Bronchial epithelial cell (primary cell): Measurements from ENCODE around the gene LPAR3. TPM values are rescaled to one million over a fixed set of nuclear protein-coding genes. Genes with fewer than 3 reads are reported as not detected.
A peak's percentile ranks its signal among the peaks of the same experiment; 100 is the strongest.

Experiments
- DNase-seq: peaks from one replicate; pipeline ENCODE4 v3.0.0-alpha.2; 2010; ENCODE audit warnings: low read depth
- FAIRE-seq: peaks from 2 replicates; lab custom pipeline; 2011; peaks lifted over from hg19 to GRCh38; lab: Jason Lieb, UNC
- H3K27me3 ChIP-seq: 2 replicates; pipeline ENCODE4 v1.5.1; 2011; ENCODE audit warnings: low read length; ENCODE audit not compliant: control insufficient read depth, insufficient read depth
- H3K36me3 ChIP-seq: 2 replicates; pipeline ENCODE4 v1.5.1; 2011; ENCODE audit warnings: low read length; ENCODE audit not compliant: control insufficient read depth, insufficient read depth
- H3K4me3 ChIP-seq: 2 replicates; pipeline ENCODE4 v1.5.1; 2011; ENCODE audit warnings: mild to moderate bottlenecking, low read depth, low read length, control low read depth
- total RNA-seq: library from RNA; depleted of rRNA; stranded (reverse); fragments of >200 nt; gene quantifications from 2 replicates; pipeline ENCODE4 v1.2.1, GENCODE V29; 2014
- TF ChIP-seq, protein P1 (sequence below): IDR thresholded peaks from 2 replicates; pipeline ENCODE4 v1.5.1; 2011; ENCODE audit warnings: mild to moderate bottlenecking, moderate library complexity, low read length, control low read depth, inconsistent platforms; ENCODE audit not compliant: insufficient read depth, severe bottlenecking

The LPAR3 gene
- total RNA-seq, 1 donor from 2014 or later: 104 TPM

DNA sequence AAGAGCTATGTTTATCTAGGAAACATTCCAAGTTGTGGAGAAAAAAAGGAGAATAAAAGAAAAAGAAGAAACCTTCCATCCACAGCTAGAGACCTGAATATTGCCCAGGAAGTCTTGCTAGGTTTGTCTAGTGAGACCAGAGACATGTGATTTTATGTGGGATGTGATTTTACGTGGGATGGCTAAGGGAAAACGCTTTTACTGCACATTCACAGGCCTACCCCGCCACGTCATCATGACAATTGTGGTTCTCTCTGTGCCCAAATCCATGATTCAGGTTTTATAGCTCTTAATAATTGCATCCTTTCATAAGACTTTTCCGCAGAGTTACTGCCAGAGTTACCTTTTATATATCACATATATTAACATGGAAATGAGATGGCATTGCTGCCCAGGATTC, 116.4 kb downstream of the LPAR3 start:
- FAIRE-seq (no peak), DNase-seq (peak; percentile 28)
- Histone ChIP-seq H3K36me3 (no peaks in the 10 kb centered on the region), H3K4me3 (no peak overlapping the region), H3K27me3 (no peaks in the 10 kb centered on the region)
- TF ChIP-seq, protein P1, sequence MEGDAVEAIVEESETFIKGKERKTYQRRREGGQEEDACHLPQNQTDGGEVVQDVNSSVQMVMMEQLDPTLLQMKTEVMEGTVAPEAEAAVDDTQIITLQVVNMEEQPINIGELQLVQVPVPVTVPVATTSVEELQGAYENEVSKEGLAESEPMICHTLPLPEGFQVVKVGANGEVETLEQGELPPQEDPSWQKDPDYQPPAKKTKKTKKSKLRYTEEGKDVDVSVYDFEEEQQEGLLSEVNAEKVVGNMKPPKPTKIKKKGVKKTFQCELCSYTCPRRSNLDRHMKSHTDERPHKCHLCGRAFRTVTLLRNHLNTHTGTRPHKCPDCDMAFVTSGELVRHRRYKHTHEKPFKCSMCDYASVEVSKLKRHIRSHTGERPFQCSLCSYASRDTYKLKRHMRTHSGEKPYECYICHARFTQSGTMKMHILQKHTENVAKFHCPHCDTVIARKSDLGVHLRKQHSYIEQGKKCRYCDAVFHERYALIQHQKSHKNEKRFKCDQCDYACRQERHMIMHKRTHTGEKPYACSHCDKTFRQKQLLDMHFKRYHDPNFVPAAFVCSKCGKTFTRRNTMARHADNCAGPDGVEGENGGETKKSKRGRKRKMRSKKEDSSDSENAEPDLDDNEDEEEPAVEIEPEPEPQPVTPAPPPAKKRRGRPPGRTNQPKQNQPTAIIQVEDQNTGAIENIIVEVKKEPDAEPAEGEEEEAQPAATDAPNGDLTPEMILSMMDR: no peak

DNA sequence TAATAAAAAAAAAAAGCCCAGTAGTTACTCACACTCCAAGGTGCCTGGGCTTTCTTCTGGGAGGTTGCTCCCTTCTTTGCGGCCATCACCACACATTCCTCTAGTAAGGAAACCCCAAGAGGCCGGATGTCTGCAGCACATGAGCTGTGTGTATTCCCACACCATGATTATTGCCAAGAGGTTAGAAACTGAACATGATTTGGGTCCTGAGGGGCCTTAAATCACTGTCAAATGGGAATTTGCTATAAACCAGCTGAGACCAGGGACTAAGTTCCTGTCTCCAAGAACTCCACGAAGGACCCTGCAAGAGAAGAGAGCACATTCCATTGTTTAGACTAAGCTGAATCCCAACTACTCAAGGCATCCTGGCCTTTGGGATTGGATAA, 117.5 kb downstream of the LPAR3 start:
- FAIRE-seq (no peak), DNase-seq (no peak)
- Histone ChIP-seq H3K36me3 (no peaks in the 10 kb centered on the region), H3K27me3 (no peaks in the 10 kb centered on the region), H3K4me3 (no peak overlapping the region)
- TF ChIP-seq, protein P1: no peak

DNA sequence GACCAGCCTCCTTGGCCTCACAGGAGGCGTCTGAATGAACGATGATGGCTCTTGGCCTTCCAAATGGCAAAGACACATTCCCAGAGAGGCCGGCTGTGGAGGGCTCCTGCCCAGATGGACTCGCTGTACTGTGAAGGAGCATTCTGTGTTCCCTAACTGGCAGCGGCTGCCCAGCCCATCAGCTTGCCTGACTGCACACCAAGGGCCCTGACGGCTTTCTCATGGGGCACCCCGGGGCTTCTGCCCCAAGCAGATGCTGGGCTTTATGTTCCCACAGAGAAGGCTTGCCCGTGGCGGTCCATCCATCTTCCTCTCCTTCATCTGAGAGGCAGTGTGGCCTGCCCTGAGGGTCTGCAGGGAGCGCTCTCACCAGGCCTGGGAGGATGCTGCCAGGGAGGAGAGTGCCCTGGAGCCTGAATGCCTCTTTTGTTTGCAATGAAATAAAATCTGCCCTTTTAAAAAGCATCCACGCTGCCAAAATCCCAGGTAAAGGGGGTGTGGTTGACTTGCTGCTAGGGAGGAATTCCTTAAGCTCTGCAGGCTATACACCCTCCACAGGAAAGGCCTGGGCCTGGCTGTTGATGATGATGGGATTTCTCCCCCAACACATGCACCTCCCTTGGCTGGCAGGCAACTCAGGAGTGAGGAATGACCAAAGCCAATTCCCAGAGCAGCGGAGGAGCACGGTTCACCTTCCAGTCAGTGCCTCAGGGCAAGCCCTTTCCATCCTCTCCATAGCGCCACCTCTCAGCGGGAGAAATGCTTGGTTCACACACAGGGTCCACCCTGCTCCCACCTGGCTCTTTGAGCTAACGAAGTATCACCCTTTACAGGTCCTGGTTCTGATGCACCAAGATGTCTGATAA, 118.1 kb downstream of the LPAR3 start:
- TF ChIP-seq, protein P1: peak; percentile 7
- FAIRE-seq: peak; percentile 7
- peak; percentile 25 for DNase-seq
- H3K4me3 ChIP-seq: no peak overlapping the region
- H3K36me3 ChIP-seq: no peaks in the 10 kb centered on the region
- H3K27me3 ChIP-seq: no peaks in the 10 kb centered on the region

DNA sequence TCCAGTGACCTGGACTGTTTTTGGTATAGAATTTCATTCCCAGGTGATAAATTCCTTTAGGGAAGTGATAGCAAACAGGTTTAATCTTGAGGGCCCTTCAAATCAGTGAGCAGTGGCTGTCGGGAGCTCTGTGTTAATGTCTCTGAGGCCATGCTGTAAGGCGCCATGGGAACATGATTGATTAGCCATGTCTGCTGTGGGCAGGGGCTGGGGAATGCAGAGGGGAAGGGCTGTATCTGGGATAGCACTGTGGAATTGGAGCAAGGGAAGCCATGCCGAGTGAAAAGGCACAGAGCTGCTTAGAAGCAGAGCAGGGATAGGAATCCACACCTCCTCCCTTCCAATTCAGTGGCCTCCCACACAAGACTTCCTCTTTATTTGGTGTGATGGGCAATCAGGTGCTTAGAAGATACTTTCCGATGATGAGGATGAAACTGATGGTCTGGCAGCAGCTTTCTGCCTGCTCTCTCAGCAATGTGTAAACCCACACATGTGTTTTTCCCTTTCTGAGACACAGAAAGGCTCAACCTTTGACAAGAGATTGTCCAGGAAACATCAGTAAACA, 119.0 kb downstream of the LPAR3 start:
- FAIRE-seq (no peak), DNase-seq (no peak)
- Histone ChIP-seq H3K4me3 (no peak overlapping the region), H3K27me3 (no peaks in the 10 kb centered on the region), H3K36me3 (no peaks in the 10 kb centered on the region)
- TF ChIP-seq, protein P1: no peak

DNA sequence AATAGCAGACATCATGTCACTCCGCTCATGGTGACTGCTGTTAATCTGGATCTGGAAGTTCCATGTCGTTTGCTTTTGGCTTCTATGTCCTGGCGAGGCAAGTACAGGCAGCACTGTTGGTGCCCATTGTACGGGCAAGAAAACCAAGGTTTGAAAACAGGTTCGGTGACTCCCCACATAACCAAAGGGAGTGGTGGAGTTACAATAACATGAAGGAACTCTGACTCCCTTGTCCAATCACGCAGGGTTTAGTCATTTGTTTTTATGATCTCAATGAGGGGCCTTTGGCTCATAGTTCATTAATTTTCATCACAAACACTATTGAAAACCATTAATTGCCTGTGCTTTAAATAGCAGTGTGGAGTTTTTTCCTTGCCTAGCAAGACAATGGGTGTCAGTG, 119.8 kb downstream of the LPAR3 start:
- FAIRE-seq: peak; percentile 95

More for the DNA sequence above, 119.8 kb downstream of the LPAR3 start:
- H3K4me3 ChIP-seq: no peak overlapping the region
- peak; percentile 79 for DNase-seq
- no peaks in the 10 kb centered on the region for H3K36me3 ChIP-seq
- TF ChIP-seq, protein P1: no peak
- no peaks in the 10 kb centered on the region for H3K27me3 ChIP-seq
